ENCODE measurements around the gene CTDSP2. TPM values are rescaled to one million over a fixed set of nuclear protein-coding genes. Genes with fewer than 3 reads are reported as not detected.
"Not testable (repeated sequence)": the region's sequence is repeated elsewhere in the genome, so short reads cannot be mapped to it uniquely, and the experiment has no call there.

Gene CTDSP2
- 99.5 TPM for total RNA-seq
- long read RNA-seq, full-length matches to known transcripts: 51 of 134 reads
- long read RNA-seq, partial matches to known transcripts: 12 of 134 reads
- long read RNA-seq, other reads (novel, unspliced or antisense): 71 of 134 reads

- DNase-seq: peak; percentile 100
- intact Hi-C loops (cut with DNase I): no loop called here
- peak; percentile 88 for ATAC-seq (ENCODE audit: poor library complexity)
These were observed at the start of gene CTDSP2 for GRCh38 chr12:57846577-57847319. CTDSP2 (minus strand) TSS chr12:57846729; CDS start chr12:57846435, 294 bp downstream.

- DNase-seq (no peak), ATAC-seq (ENCODE audit: poor library complexity) (peak; percentile 1)
- intact Hi-C loops (cut with DNase I): no loop called here
These were observed 49.5 kb upstream of the CTDSP2 start for GRCh38 chr12:57896115-57896433.

GRCh38 chr12:57895389-57896114, 49.0 kb upstream of the CTDSP2 start:
- ATAC-seq (ENCODE audit: poor library complexity) (no peak), DNase-seq (no peak)
- intact Hi-C loops (cut with DNase I): no loop called here

- ATAC-seq (ENCODE audit: poor library complexity) (no peak), DNase-seq (no peak)
- intact Hi-C loops (cut with DNase I): no loop called here
These were observed 48.1 kb upstream of the CTDSP2 start for GRCh38 chr12:57894399-57895292.

- DNase-seq: peak; percentile 94
- peak; percentile 78 for ATAC-seq (ENCODE audit: poor library complexity)
- intact Hi-C loops (cut with DNase I): no loop called here
These were observed 47.2 kb upstream of the CTDSP2 start for GRCh38 chr12:57893431-57894353.

GRCh38 chr12:57892232-57892972, 45.9 kb upstream of the CTDSP2 start:
- ATAC-seq (ENCODE audit: poor library complexity) (no peak), DNase-seq (no peak)
- intact Hi-C loops (cut with DNase I): no loop called here

GRCh38 chr12:57891542-57892228, 45.2 kb upstream of the CTDSP2 start:
- intact Hi-C loops (cut with DNase I): no loop called here
- DNase-seq (no peak), ATAC-seq (ENCODE audit: poor library complexity) (no peak)

GRCh38 chr12:57890191-57891115, 43.9 kb upstream of the CTDSP2 start:
- intact Hi-C loops (cut with DNase I): no loop called here
- ATAC-seq (ENCODE audit: poor library complexity) (no peak), DNase-seq (no peak)

GRCh38 chr12:57889500-57889989, 43.0 kb upstream of the CTDSP2 start:
- DNase-seq: peak; percentile 87
- ATAC-seq (ENCODE audit: poor library complexity): peak; percentile 59
- intact Hi-C loops (cut with DNase I): no loop called here

- intact Hi-C loops (cut with DNase I): no loop called here
- DNase-seq (no peak), ATAC-seq (ENCODE audit: poor library complexity) (peak; percentile 1)
These were observed 42.1 kb upstream of the CTDSP2 start for GRCh38 chr12:57888409-57889157.

- intact Hi-C loops (cut with DNase I): no loop called here
- ATAC-seq (ENCODE audit: poor library complexity): peak; percentile 18
- DNase-seq: no peak
These were observed 41.3 kb upstream of the CTDSP2 start for GRCh38 chr12:57887631-57888408.

- ATAC-seq (ENCODE audit: poor library complexity); intact Hi-C loops (cut with DNase I); DNase-seq: not testable (repeated sequence)
These were observed 40.4 kb upstream of the CTDSP2 start for GRCh38 chr12:57886964-57887363.

GRCh38 chr12:57886542-57886941, 40.0 kb upstream of the CTDSP2 start:
- no peak for DNase-seq
- peak; percentile 5 for ATAC-seq (ENCODE audit: poor library complexity)
- intact Hi-C loops (cut with DNase I): no loop called here

- DNase-seq (no peak), ATAC-seq (ENCODE audit: poor library complexity) (no peak)
- intact Hi-C loops (cut with DNase I): no loop called here
These were observed 38.7 kb upstream of the CTDSP2 start for GRCh38 chr12:57885207-57885606.
